NCI-H1694 (cell line): ENCODE measurements around the gene MRPS26.
A peak's percentile ranks its signal among the peaks of the same experiment; 100 is the strongest.
"Not testable (repeated sequence)": the region's sequence is repeated elsewhere in the genome, so short reads cannot be mapped to it uniquely, and the experiment has no call there.

Experiments used
- DNase-seq: peaks from one replicate; lab custom pipeline; 2025; lab: John Stamatoyannopoulos, UW

MRPS26 gene

GRCh38 chr20:3042625-3043024, 3.2 kb upstream of the MRPS26 start:
- DNase-seq: no peak

GRCh38 chr20:3043322-3043721, 2.5 kb upstream of the MRPS26 start, which contains the start of gene GNRH2:
GNRH2 (plus strand) TSS chr20:3043622; CDS start chr20:3044415, 793 bp downstream.
- no peak for DNase-seq

- DNase-seq: no peak
These were observed 1.4 kb upstream of the MRPS26 start for GRCh38 chr20:3044336-3044965.

GRCh38 chr20:3045042-3045815, 623 bp upstream of the MRPS26 start:
- peak; percentile 42 for DNase-seq

- DNase-seq: no peak
These were observed 1.0 kb downstream of the MRPS26 start for GRCh38 chr20:3046677-3047462.

- no peak for DNase-seq
These were observed 1.9 kb downstream of the MRPS26 start for GRCh38 chr20:3047486-3048419.

GRCh38 chr20:3051385-3052019, 5.7 kb downstream of the MRPS26 start:
- DNase-seq: no peak

GRCh38 chr20:3059489-3059888, 13.6 kb downstream of the MRPS26 start:
- DNase-seq: no peak

- DNase-seq: not testable (repeated sequence)
These were observed 18.3 kb downstream of the MRPS26 start for GRCh38 chr20:3064119-3064518.

GRCh38 chr20:3067139-3068014, 21.5 kb downstream of the MRPS26 start:
- DNase-seq: no peak

- DNase-seq: no peak
These were observed 22.2 kb downstream of the MRPS26 start for GRCh38 chr20:3068075-3068474.

GRCh38 chr20:3068986-3069900, 23.4 kb downstream of the MRPS26 start:
- no peak for DNase-seq

- no peak for DNase-seq
These were observed 24.9 kb downstream of the MRPS26 start for GRCh38 chr20:3070725-3071124.

GRCh38 chr20:3071266-3071609, 25.4 kb downstream of the MRPS26 start:
- DNase-seq: no peak

GRCh38 chr20:3071610-3072529, 26.0 kb downstream of the MRPS26 start, which contains the start of gene OXT:
OXT (plus strand) TSS chr20:3071620; CDS start chr20:3071656, 36 bp downstream.
- no peak for DNase-seq

- no peak for DNase-seq
These were observed 26.8 kb downstream of the MRPS26 start for GRCh38 chr20:3072530-3073250.

GRCh38 chr20:3073251-3073643, 27.4 kb downstream of the MRPS26 start:
- DNase-seq: not testable (repeated sequence)
